K562 (cell line): ENCODE measurements around the gene BDNF. TPM values are rescaled to one million over a fixed set of nuclear protein-coding genes. Genes with fewer than 3 reads are reported as not detected.

ENCODE experiments used
- FOXO4 ChIP-seq: fragments of 450-650 bp; formaldehyde crosslinking; IDR thresholded peaks from 2 replicates; pipeline ENCODE4 v1.4.0; 2020; ENCODE audit warnings: mild to moderate bottlenecking, moderate library complexity
- HOXB6 ChIP-seq: fragments of 250-450 bp; sonication (Bioruptor Pico); IDR thresholded peaks from 2 replicates; pipeline ENCODE4 v1.5.1; 2022; ENCODE audit warnings: mild to moderate bottlenecking, borderline replicate concordance
- NR1H2 ChIP-seq: sonication (generic); formaldehyde crosslinking; IDR thresholded peaks from 2 replicates; pipeline ENCODE4 v1.4.0; 2020; ENCODE audit warnings: mild to moderate bottlenecking, missing genetic modification reagents
- REST ChIP-seq, 2 experiments: fragments of 450-650 bp; formaldehyde crosslinking in 1 of 2; IDR thresholded peaks; 2 replicates each; pipeline versions ENCODE4 v1.4.0 to v1.6.1; 2014 to 2020; ENCODE audit warnings: mild to moderate bottlenecking in 2 of 2, borderline replicate concordance in 1 of 2, low read depth in 1 of 2
- polyA plus RNA-seq, 8 experiments: library from polyadenylated mRNA; depleted of rRNA in 4 of 8; stranded (reverse) in 5 of 8; unstranded in 3 of 8; fragments of >200 nt; fragmentation: Nextera tagmentation in 2 of 8; fragmentation: Illumina TruSeq in 1 of 8; extraction: Ambion mirVana in 2 of 8; extraction: Trizol in 1 of 8; gene quantifications; 2 replicates each; pipeline versions ENCODE4 v1.2.1 to v1.2.3, GENCODE V29; 2011 to 2014; ENCODE audit warnings: inconsistent platforms in 1 of 8, missing spikeins in 1 of 8
- total RNA-seq, 7 experiments: library from RNA; depleted of rRNA in 6 of 7; stranded (reverse); fragments of >200 nt in 6 of 7; fragmentation: Illumina TruSeq in 2 of 7; extraction: Trizol in 2 of 7; gene quantifications; 2 replicates each; pipeline versions ENCODE4 v1.2.1 to v1.2.3, GENCODE V29; 2011 to 2021; ENCODE audit warnings: low replicate concordance in 1 of 7

Gene BDNF
- total and polyA plus RNA-seq, 9 of the 15 experiments (the other 6 are each of a cell fraction or from before 2014, with no cell fraction given), result 0.04 TPM; not detected in 8

GRCh38 chr11:27694992-27695391 is 5.3 kb downstream of the BDNF start (continued):
- TF ChIP-seq FOXO4 (CRISPR knock-in tag), result no peak
- TF ChIP-seq NR1H2 (CRISPR knock-in tag), result no peak
- 0 out of 2 replicates have a peak, but pooled peaks have one; percentile 5 for TF ChIP-seq REST (IDR thresholded peaks at IDR 0.05; ENCODE audit: borderline replicate concordance)
- TF ChIP-seq REST (CRISPR knock-in tag; IDR thresholded peaks at IDR 0.05; ENCODE audit: low read depth), result no peak
- no peak for TF ChIP-seq HOXB6 (CRISPR knock-in tag)
